Keratinocyte (primary cell): ENCODE results near the gene FXYD2. TPM values are rescaled to one million over a fixed set of nuclear protein-coding genes. Genes with fewer than 3 reads are reported as not detected.

ENCODE experiments used
- DNase-seq: peaks from one replicate; pipeline ENCODE4 v3.0.0-alpha.2; 2011; ENCODE audit warnings: low read depth, missing footprints, low spot score
- FAIRE-seq: peaks from 2 replicates; lab custom pipeline; 2011; peaks lifted over from hg19 to GRCh38; lab: Jason Lieb, UNC
- H2AFZ ChIP-seq: 2 replicates; pipeline ENCODE4 v1.6.0; 2012; ENCODE audit warnings: low read length, control low read depth, inconsistent platforms; ENCODE audit not compliant: control insufficient read depth
- H3K27ac ChIP-seq: 2 replicates; pipeline ENCODE4 v1.5.1; 2011; ENCODE audit warnings: low read length; ENCODE audit not compliant: control insufficient read depth, insufficient read depth
- H3K27me3 ChIP-seq: 3 replicates; pipeline ENCODE4 v1.6.0; 2011; ENCODE audit warnings: low read length; ENCODE audit not compliant: control insufficient read depth, insufficient read depth; ENCODE audit errors: extremely low read depth
- H3K36me3 ChIP-seq, 2 experiments: 2 replicates in 1 of 2; 3 replicates in 1 of 2; pipeline ENCODE4 v1.5.1; 2011; ENCODE audit warnings: low read length in 2 of 2, mild to moderate bottlenecking in 1 of 2; ENCODE audit not compliant: control insufficient read depth in 2 of 2, insufficient read depth in 2 of 2; ENCODE audit errors: extremely low read depth in 1 of 2
- H3K4me1 ChIP-seq: 3 replicates; pipeline ENCODE4 v1.5.1; 2011; ENCODE audit warnings: low read length; ENCODE audit not compliant: control insufficient read depth, insufficient read depth; ENCODE audit errors: extremely low read depth
- H3K4me2 ChIP-seq: 3 replicates; pipeline ENCODE4 v1.6.0; 2011; ENCODE audit warnings: low read depth, low read length; ENCODE audit not compliant: control insufficient read depth, insufficient read depth; ENCODE audit errors: extremely low read depth
- H3K4me3 ChIP-seq, 3 experiments: fragments of 200-600 bp in 1 of 3; sonication (generic) in 1 of 3; 2 replicates in 2 of 3; 3 replicates in 1 of 3; pipeline ENCODE4 v1.5.1; 2011 to 2016; ENCODE audit warnings: low read length in 3 of 3, mild to moderate bottlenecking in 3 of 3, control low read depth in 2 of 3, inconsistent platforms in 1 of 3, low read depth in 1 of 3, mixed read lengths in 1 of 3, mixed run types in 1 of 3, moderate library complexity in 1 of 3; ENCODE audit not compliant: control insufficient read depth in 2 of 3, insufficient read depth in 2 of 3; ENCODE audit errors: extremely low read depth in 1 of 3
- H3K79me2 ChIP-seq: 2 replicates; pipeline ENCODE4 v1.6.0; 2012; ENCODE audit warnings: low read length; ENCODE audit not compliant: control insufficient read depth, insufficient read depth
- H3K9ac ChIP-seq: 3 replicates; pipeline ENCODE4 v1.6.0; 2011; ENCODE audit warnings: low read length; ENCODE audit not compliant: control insufficient read depth, insufficient read depth; ENCODE audit errors: extremely low read depth
- H3K9me1 ChIP-seq: 3 replicates; pipeline ENCODE4 v1.6.0; 2011; ENCODE audit warnings: low read length; ENCODE audit not compliant: control insufficient read depth, insufficient read depth; ENCODE audit errors: extremely low read depth
- H3K9me3 ChIP-seq: 2 replicates; pipeline ENCODE4 v1.5.1; 2012; ENCODE audit warnings: low read depth, low read length; ENCODE audit not compliant: control insufficient read depth
- H4K20me1 ChIP-seq: 3 replicates; pipeline ENCODE4 v1.6.0; 2011; ENCODE audit warnings: low read length; ENCODE audit not compliant: control insufficient read depth, insufficient read depth; ENCODE audit errors: extremely low read depth
- EZH2 ChIP-seq: IDR thresholded peaks from one replicate; pipeline ENCODE4 v1.6.1; 2012; ENCODE audit warnings: inconsistent platforms, mild to moderate bottlenecking, low read length, moderate library complexity
- dilution Hi-C: fragments of 300-500 bp; cut with MboI; formaldehyde crosslinking; loops from one replicate; pipeline ENCODE4 v1.7.0; 2020; ENCODE audit warnings: low sequenced_read_pairs; ENCODE audit not compliant: extremely low pct_ligation_motif_present
- polyA plus RNA-seq, 5 experiments: library from polyadenylated mRNA; depleted of rRNA in 3 of 5; stranded (reverse) in 3 of 5; stranded (forward) in 1 of 5; unstranded in 1 of 5; fragments of >200 nt; gene quantifications; 1 replicate in 1 of 5; 2 replicates in 3 of 5; 3 replicates in 1 of 5; pipeline versions ENCODE4 v1.2.1 to v1.2.3, GENCODE V29; 2011 to 2012; ENCODE audit warnings: missing spikeins in 2 of 5, low read depth in 1 of 5, low replicate concordance in 1 of 5
- TF ChIP-seq, protein P1 (sequence below), 3 experiments: IDR thresholded peaks in 1 of 3; conservative IDR thresholded peaks in 1 of 3; optimal IDR thresholded peaks in 1 of 3; 2 replicates in 2 of 3; 3 replicates in 1 of 3; pipeline versions ENCODE3 to v1.5.1; 2011; ENCODE audit warnings: low read length in 3 of 3, mild to moderate bottlenecking in 3 of 3, moderate library complexity in 2 of 3, control low read depth in 1 of 3, inconsistent platforms in 1 of 3; ENCODE audit not compliant: insufficient read depth in 2 of 3; ENCODE audit errors: extremely low read depth in 1 of 3

The FXYD2 gene
- polyA plus RNA-seq, 1 donor (not counting 4 experiments of a cell fraction or from before 2014, with no cell fraction given) = not detected

DNA sequence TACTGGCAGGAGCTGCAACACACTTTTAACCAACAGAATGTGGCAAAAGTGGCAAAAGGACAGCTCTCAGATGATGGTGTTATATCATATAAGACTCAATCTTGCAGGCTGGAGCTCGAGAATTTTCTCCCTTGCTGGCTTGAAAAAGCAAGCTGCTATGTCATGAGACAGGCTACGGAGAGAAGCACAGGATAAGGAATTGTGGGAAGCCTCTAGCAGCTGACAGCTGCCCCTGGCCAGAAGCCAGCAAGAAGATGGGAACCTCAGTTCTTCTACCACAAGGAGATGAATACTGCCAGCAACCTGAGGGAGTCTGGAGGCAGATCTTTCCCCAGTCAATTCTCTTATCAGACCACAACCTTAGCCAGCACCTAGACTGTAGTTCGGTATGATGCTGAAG lies 27.3 kb upstream of the FXYD2 start:
- Histone ChIP-seq H4K20me1 (no peaks in the 10 kb centered on the region), H3K27me3 (peaks cover 3% of the 10 kb centered on the region), H3K79me2 (no peaks in the 10 kb centered on the region), H3K9me1 (no peaks in the 10 kb centered on the region), H3K27ac (no peak overlapping the region), H3K36me3 (no peaks in the 10 kb centered on the region), H3K4me2 (no peak overlapping the region), H3K9me3 (no peaks in the 10 kb centered on the region), H3K4me1 (no peaks in the 10 kb centered on the region), H2AFZ (no peak overlapping the region), H3K4me3 (no peak overlapping the region), H3K9ac (no peak overlapping the region)
- FAIRE-seq (no peak), DNase-seq (no peak)
- dilution Hi-C loops = no loop called here
- TF ChIP-seq, protein P1, sequence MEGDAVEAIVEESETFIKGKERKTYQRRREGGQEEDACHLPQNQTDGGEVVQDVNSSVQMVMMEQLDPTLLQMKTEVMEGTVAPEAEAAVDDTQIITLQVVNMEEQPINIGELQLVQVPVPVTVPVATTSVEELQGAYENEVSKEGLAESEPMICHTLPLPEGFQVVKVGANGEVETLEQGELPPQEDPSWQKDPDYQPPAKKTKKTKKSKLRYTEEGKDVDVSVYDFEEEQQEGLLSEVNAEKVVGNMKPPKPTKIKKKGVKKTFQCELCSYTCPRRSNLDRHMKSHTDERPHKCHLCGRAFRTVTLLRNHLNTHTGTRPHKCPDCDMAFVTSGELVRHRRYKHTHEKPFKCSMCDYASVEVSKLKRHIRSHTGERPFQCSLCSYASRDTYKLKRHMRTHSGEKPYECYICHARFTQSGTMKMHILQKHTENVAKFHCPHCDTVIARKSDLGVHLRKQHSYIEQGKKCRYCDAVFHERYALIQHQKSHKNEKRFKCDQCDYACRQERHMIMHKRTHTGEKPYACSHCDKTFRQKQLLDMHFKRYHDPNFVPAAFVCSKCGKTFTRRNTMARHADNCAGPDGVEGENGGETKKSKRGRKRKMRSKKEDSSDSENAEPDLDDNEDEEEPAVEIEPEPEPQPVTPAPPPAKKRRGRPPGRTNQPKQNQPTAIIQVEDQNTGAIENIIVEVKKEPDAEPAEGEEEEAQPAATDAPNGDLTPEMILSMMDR (optimal IDR thresholded peaks at IDR 0.05 in 1 of 3, IDR thresholded peaks at IDR 0.05 in 1 of 3, conservative IDR thresholded peaks at IDR 0.05 in 1 of 3; ENCODE audit: extremely low read depth in 1 of 3, insufficient read depth in 2 of 3, low read length in 3 of 3) = no peak
- no peak for TF ChIP-seq EZH2

DNA sequence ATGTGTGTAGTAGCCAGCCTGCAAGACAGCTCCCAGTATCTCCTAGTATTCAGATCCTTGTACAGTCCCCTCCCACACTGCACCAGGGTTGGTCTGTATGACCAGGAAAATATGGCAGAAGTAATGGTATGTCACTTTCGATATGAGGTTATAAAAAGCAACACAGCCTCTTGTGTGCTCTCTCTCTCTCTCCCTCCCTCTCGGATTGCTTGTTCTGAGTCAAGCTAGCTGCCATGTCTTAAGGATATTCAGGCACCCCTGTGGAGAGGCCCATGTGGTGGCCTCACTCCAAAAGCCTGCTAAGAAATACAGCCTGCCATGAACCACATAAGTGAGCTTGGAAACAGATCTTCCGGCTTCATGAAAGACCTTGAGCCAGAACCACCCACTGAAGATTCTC lies 26.6 kb upstream of the FXYD2 start:
- Histone ChIP-seq H2AFZ (no peak overlapping the region), H3K79me2 (no peaks in the 10 kb centered on the region), H4K20me1 (no peaks in the 10 kb centered on the region), H3K9me1 (no peaks in the 10 kb centered on the region), H3K4me1 (no peaks in the 10 kb centered on the region), H3K27me3 (peaks cover 3% of the 10 kb centered on the region), H3K9ac (no peak overlapping the region), H3K4me2 (no peak overlapping the region), H3K27ac (no peak overlapping the region), H3K4me3 (no peak overlapping the region), H3K36me3 (no peaks in the 10 kb centered on the region), H3K9me3 (no peaks in the 10 kb centered on the region)
- dilution Hi-C loops = no loop called here
- no peak for TF ChIP-seq EZH2
- TF ChIP-seq, protein P1 (optimal IDR thresholded peaks at IDR 0.05 in 1 of 3, IDR thresholded peaks at IDR 0.05 in 1 of 3, conservative IDR thresholded peaks at IDR 0.05 in 1 of 3; ENCODE audit: extremely low read depth in 1 of 3, insufficient read depth in 2 of 3, low read length in 3 of 3) = no peak
- DNase-seq = no peak
- no peak for FAIRE-seq
